Pulmonary artery endothelial cell (primary cell): ENCODE results near the gene PTPN11. TPM values are rescaled to one million over a fixed set of nuclear protein-coding genes. Genes with fewer than 3 reads are reported as not detected.
"Not testable (repeated sequence)": the region's sequence is repeated elsewhere in the genome, so short reads cannot be mapped to it uniquely, and the experiment has no call there.

Experiments
- DNase-seq: peaks from one replicate; pipeline ENCODE4 v3.0.0-alpha.2; 2011; ENCODE audit warnings: low read depth, low spot score
- total RNA-seq: library from RNA; depleted of rRNA; stranded (reverse); fragments of >200 nt; gene quantifications from 2 replicates; pipeline ENCODE4 v1.2.3, GENCODE V29; 2014

PTPN11 gene
- total RNA-seq, 1 donor from 2014 or later, result 84.0 TPM

DNA sequence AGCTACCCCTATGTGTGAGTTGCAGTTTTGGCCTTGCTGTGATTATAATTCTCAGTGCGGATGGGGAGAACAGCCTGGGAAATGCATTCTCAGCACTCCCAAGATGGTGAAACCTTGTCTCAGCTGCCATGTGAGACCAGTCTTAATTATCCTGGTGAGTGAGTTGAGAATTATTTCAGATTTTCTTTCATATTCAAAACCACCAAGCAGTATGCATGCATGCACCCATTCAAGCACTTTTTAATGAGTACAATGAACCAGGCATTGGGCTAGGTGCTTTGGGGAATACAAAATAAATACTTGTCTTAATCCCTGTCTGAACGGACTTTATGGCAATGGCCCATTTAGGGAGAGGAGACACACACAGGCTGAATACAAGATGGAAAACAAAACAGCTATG lies 94.7 kb downstream of the PTPN11 start:
- DNase-seq, result no peak

DNA sequence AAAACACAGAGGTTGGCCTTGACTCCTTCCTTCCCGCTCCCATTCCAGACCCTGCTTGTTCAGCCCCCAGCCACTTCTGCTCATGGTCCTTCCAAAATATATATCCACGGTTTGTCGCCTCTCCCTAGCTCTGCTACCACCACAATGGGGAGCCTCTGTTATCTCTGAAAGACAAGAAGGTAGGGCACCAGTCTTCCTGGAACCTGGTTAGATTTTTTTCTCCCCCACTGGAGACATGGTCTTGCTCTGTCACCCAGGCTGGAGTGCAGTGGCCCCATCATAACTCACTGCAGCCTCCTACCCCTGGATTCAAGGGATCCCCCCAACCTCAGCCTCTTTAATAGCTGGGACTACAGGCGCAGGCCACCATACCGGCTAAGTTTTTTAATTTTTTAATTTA lies 95.7 kb downstream of the PTPN11 start:
- DNase-seq, result no peak

DNA sequence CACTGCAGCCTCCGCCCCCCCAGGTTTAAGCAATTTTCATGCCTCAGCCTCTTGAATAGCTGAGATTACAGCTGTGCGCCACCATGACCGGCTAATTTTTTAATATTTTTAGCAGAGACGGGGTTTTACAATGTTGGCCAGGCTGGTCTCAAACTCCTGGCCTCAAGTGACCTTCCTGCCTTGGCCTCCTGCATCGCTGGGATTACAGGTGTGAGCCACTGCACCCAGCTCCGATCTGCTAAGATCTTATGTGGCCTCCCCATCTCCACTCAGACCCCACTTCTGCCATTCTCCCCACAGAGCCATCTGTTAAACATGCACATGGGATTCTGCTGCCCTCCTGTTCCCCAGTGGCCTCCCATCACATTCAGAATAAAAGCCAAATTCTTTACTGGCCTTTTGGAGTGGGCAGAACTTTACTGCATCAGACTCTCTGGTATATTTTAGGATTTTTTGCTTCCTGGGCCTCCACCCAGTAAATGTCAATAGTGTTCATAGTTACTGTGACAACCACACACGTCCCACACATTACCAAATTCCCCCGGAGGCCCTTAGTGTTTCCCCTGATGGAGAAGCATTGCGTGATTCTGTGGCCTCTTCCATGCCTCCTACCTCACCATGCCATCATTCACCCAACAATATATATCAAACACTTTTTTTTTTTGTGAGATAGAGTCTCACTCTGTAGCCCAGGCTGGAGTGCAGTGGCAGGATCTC lies 96.3 kb downstream of the PTPN11 start:
- no peak for DNase-seq

DNA sequence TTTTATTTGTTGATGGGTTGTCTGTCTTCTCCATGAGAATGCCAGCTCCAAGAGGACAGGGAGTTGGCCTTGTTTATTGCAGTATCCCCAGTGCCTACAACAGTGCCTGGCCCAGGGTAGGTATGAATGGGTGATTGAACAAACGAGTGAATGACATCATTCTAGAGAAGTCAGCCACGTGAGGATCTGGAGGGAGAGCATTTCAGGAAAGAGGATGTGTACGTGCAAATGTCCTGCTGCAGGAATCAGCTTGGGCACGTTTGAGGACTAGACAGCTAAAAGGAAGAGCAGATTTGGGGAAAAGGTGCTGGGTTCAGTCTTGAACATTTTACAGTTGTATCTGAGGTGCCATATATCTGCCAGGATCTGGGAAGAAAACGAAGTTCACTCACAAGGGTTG lies 97.1 kb downstream of the PTPN11 start:
- no peak for DNase-seq

DNA sequence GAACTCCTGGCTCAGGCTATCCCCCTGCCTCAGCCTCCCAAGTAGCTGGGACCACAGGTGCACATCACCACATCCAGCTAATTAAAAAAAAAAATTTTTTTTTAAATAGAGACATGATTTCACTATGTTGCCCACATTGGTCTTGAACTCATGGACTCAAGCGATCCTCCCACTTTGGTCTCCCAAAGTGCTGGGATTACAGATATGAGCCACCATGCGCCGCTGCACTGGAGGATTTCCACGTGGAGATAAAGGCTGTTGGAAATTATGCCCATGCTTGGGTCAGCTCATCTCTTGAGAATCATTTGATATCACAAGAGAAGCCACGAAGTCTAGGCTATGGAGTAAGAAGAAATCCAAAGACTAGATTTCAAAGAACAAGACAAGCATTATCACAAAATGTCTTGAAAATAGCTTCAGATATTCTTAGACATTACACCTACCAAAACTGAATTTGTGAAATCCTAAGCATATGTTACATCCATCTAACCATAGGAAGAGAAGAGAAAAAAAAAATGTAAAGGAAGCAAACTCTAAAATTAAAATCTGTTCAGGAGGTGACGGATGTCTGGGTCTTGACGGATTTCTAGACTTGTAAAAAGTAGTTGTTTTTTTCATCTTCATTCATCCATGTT lies 99.1 kb downstream of the PTPN11 start:
- DNase-seq, result no peak

DNA sequence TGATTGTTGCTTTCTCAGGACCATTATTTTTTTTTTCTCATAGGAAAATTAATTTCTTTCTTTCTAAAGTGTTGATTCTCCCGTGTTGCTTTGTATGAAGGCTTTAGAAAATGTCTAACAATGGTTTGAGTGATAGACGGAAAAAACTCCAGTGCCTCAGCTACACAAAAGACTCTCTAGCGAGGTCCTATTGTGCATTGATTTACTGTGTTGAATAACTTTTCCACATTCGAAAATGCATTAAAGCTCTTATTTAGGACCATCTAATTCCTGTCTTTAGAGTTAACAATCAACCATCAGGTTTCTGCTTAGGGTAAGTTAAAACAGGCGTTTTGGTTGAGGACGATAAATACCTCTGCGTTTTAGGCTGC lies 99.6 kb downstream of the PTPN11 start:
- DNase-seq, result no peak

DNA sequence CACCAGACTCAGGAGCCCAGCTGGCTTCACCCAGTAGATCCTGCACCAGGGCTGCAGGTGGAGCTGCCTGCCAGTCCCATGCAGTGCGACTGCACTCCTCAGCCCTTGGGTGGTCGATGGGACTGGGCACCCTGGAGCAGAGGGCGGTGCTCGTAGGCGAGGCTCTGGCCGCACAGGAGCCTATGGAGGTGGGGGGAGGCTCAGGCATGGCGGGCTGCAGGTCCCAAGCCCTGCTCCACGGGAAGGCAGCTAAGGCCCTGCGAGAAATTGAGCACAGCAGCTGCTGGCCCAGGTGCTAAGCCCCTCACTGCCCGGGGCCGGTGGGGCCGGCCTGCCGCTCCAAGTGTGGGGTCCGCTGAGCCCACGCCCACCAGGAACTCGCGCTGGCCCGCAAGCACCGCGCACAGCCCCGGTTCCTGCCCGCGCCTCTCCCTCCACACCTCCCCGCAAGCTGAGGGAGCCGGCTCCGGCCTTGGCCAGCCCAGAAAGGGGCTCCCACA lies 101.1 kb downstream of the PTPN11 start:
- not testable (repeated sequence) for DNase-seq

DNA sequence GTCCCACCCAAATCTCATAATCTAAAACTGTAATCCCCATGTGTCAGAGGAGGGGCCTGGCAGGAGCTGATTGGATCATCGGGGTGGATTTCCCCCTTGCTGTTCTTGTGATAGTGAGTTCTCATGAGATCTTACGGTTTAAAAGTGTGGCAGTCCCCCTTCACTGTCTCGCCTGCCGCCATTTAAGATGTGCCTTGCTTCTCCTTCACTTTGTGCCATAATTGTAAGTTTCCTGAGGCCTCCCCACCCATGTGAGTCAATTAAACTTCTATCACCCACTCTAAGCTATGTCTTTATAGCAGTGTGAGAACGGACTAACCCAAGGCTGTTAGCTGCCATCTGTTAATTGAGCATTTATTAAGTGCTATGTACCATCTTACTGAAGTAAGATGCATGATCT lies 105.1 kb downstream of the PTPN11 start:
- DNase-seq, result no peak

DNA sequence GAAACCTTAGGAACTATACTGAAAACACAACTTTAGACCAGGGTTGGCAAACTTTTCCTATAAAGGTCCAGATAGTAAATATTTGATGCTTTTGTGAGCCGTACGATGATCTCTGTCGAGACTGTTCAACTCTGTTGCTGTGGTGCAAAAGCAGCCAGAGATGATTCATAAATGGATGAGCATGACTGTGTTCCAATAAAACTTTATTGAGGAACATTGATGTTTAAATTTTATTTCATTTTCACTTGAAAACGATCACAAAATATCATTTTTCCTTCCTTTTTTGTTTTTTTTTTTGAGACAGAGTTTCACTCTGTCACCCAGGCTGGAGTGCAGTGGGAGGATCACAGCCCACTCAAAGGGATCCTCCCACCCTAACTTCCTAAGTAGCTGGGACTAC lies 105.5 kb downstream of the PTPN11 start:
- DNase-seq, result no peak

DNA sequence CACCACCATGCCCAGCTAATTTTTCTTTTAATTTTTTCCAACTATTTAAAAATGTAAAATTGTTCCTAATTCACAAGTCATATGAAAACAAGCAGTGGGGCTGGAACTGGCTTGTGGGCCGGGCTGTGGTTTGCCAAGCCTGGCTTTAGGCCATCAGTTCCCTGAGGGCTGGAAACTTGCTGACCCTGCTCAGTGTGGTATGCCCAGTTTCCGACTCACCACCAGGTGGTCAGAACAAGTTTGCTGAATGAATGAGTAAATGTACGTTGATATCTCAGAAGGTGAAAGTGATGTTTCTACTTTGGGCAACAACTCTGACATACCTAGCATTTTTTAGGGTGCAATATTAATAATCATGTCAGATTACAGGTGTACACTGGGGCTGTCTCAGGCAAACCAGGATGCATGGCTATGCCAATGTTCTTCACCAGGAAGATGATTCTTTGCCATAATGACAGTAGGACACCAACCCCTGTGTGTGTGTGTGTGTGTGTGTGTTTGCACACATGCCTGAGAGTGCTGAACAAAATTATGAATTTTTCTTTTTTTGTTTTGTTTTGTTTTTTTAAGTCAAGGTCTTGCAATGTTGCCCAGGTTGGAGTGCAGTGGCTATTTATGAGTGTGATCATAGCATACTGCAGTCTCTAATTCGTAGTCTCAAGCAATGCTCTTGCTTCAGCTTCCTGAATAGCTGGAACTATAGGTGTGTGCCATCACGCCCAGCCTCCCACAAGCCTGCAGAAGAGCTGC lies 106.1 kb downstream of the PTPN11 start:
- no peak for DNase-seq

DNA sequence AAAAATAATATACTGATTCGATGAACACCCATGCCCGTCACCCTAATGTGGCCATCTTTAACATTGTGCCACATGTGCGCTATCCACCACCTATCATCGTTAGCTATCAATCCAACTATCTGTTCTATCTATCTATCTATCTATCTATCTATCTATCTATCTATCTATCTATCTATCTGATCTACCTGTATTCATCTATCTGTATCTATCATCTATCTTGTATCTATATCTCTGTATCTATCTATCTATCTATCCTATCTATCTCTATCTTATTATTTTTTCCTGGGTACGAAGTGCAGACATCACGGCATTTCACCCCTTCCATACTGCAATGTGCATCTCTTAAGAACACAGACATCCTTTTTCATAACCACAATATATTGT lies 106.7 kb downstream of the PTPN11 start:
- no peak for DNase-seq

DNA sequence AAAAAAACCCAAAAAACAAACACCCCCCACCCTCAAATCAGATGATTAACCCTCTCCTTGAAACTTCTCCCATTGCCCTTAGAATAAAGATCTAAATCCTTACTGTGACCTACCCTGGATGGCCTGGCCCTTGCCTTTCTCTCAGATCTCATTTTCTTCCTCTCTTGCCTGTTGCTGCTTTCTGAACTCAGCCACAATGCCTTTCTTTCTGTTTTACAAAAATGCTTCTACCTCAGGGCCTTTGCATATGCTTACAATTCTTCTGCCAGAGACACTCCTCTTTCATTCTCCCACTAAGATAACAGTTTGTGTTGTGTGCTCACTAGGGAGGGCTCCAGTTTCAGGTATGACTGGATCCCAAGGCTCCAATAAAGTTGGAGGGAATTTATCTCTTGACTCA lies 108.3 kb downstream of the PTPN11 start:
- DNase-seq, result no peak

DNA sequence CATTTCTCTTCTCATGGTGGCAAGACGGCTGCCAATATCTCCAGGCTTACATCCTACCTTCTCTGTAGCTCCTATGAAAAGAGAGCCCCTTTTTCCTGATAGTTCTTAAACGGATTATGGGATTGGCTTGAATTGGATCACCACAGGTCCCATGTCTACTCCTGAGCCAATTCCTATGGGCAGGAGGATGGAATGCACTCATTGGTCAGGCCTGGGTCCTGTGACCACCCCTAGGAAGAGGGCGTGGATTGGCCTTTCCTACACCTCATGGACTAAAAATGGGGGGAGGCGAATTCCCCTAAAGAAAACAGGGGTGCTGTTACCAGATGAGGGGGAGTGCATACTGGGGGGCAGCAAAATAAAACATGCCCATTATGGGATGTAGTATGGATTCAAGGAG lies 108.8 kb downstream of the PTPN11 start:
- no peak for DNase-seq

DNA sequence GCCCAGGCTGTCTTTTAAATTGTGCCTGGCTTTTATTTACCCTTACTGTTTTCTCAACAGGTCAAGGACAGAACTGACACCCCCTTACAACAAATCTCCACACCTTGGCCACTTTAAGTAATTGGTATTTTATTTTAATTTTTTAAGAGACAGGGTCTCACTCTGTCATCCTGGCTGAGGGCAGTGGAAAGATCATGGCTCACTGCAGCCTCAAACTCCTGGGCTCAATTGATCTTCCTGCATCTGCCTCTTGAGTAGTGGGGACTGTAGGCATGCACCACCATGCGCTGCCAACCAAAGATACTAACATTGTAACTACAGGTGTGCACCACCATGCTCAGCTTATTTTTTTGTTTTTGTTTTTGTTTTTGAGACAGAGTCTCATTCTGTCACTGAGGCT lies 109.8 kb downstream of the PTPN11 start:
- no peak for DNase-seq

DNA sequence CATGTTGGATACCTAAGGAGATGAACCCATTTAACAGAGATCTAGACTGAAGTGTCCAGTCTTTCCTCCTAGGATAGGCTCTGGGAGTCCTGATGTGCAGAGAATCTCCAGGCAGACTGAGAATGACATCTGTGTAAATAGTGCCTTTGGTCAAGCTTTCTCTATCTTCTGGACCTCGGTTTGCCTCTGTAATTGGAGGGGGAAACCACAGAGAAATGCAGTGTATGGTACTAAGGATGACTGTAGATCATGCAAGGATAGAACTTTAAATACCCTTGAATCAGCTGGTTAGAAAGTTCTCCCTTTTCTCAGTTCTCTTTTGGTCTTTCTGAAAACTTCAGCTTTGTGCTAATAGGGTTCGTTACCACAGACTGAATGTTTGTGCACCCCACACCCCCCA lies 112.2 kb downstream of the PTPN11 start:
- no peak for DNase-seq

DNA sequence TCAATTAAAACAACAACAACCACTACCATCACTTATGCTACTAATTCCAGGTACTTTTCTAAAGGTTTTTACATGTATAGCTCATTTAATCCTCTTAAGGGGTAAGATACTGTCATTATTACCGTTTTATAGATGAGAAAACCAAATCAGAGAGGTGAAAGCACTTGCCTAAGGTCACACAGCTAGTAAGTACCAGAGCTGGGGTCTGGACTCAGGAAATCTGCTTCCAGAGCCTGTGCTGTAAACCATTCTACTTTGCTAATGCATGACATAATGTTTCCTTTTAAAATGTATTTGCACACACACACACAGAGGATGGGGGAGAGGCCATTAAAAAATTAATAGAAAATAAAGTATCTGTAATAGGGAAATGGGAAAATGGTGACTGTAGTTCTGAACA lies 113.4 kb downstream of the PTPN11 start:
- DNase-seq, result no peak

DNA sequence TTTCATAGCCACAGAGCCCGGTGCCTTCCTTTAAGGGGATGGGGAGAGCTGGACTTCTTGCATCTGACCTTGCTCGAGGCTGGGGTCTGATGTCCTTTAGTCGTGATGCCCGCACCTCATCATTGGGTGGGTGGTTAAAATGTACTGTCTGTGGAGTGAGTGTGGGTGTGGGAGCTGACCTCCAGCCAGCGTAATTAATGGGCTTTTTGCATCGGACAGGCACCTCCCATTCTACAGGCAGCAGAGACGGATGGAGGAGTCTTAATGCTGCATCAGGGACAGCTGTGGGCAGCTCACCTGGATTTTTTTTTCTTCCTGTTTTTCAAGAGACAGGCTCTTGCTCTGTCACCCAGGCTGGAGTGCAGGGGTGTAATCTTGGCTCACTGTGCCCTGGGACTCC lies 114.8 kb downstream of the PTPN11 start:
- DNase-seq, result no peak

DNA sequence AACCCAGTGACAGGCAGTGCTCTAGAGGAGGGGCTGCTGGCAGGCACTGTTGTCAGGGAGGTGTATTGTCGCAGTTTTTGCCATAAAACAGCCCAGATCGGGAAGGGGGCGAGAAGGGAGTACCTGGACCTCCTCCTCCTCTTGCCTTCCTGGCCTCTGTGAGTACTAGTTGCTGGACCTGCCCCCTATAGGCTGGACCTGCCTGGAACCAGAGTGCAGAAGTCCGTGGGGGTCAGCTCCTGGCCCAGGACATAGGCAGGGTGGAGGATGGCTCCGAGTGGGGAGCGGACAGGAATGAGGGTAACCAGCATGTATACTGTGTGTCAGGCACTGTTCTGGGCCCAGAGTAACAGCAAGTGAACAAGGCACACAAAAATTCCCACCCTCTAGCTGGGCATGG lies 116.3 kb downstream of the PTPN11 start:
- no peak for DNase-seq

DNA sequence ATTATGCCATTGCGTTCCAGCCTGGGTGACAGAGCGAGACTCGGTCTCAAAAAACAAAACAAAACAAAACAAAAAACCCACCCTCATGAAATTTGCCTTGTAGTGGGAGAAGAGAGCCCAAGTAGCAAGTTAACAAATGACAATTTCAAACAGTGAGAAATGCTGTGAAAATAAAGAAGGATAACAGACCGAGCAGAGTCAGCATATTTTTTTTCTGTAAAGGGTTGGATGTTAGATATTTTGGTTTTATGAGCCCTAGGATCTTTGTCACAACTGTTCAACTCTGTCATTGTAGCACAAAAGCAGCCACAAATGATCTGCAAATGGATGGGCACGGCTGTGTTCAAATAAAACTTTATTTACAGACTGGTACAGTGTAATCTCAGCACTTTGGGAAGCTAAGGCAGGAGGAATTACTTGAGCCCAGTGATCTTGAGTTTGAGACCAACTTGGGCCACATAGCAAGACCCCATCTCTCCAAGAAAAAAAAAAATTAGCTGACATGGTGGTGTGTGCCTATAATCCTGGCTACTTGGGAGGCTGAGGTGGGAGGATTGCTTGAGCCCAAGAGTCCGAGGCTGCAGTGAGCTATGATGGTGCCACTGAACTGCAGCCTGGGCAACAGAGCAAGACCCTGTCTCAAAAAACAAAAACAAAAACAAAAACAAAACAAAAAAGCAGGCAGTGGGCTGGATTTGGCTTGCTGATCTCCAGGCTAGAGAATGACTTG lies 117.1 kb downstream of the PTPN11 start:
- no peak for DNase-seq

DNA sequence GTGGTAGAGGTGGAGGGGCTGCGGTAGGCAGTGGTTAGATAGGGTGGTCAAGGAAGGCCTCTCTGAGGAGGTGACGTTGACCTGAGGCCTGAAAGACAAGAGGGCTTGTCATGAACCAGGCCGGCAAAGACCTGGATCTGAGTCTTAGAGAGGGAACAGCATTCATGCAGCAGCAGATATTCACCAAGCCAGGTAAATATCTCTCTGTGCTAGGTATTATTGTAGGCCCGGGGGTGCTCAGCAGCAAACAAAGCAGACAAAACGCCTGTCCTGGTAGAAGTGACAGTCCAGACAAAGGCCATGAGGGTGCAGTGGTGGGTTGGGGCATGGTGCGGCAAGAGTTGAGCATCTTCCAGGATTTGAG lies 117.6 kb downstream of the PTPN11 start:
- no peak for DNase-seq

DNA sequence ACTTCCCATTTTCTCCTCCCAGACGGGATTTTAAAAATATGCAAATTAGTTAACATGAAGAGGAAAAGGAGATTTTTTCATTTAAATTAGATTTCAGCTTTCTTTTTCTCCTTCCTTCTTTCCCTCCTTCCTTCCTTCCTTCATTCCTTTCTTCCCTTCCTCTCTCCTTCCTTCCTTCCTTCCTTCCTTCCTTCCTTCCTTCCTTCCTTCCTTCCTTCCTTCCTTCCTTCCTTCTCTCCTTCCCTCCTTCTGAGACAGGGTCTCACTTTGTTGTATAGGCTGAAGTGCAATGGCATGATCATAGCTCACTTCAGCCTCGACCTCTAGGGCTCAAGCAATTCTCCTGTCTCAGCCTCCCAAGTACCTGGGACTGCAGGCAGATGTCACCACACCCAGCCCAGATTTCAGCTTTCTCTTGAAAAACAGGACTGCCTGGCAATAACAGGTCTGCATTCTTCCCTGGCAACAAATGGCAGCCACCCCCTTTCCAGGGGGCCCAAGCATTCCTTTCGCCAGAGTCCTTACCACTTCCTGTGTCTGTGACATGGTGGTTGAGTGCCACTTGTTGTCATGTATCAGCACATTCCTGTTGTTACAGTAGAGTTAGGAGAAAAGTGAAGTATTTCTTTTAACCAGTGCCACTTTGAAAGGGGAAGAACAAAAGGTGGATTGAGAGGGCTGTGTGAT lies 119.1 kb downstream of the PTPN11 start:
- DNase-seq, result no peak
